Left lobe of liver (tissue), 2 donors: Measurements from ENCODE around the gene SLX9. TPM values are rescaled to one million over a fixed set of nuclear protein-coding genes. Genes with fewer than 3 reads are reported as not detected.
A peak's percentile ranks its signal among the peaks of the same experiment; 100 is the strongest.
"Not testable (repeated sequence)": the region's sequence is repeated elsewhere in the genome, so short reads cannot be mapped to it uniquely, and the experiment has no call there.

Experiments
- ATAC-seq: fragments of 200-7000 bp; cut with Tn5 transposase; one replicate; pipeline ENCODE4 v1.9.1; 2020; ENCODE audit warnings: mild to moderate bottlenecking, moderate library complexity
- DNase-seq: peaks from one replicate; pipeline ENCODE4 v3.0.0-alpha.2; 2020; ENCODE audit warnings: low spot score
- total RNA-seq: library from RNA; stranded (reverse); gene quantifications from one replicate; pipeline ENCODE4 v1.2.1, GENCODE V29; 2021
- donor health status: DM: no; HTN: no; CAD: no; lungs with moderate emphysema.
- donor health status: DM: no; HTN: yes; CAD: no.

The SLX9 gene
- total RNA-seq, 1 donor from 2014 or later: 19.1 TPM

GRCh38 chr21:44972821-44973220, 33.0 kb downstream of the SLX9 start:
- DNase-seq (no peak), ATAC-seq (no peak)

DNA sequence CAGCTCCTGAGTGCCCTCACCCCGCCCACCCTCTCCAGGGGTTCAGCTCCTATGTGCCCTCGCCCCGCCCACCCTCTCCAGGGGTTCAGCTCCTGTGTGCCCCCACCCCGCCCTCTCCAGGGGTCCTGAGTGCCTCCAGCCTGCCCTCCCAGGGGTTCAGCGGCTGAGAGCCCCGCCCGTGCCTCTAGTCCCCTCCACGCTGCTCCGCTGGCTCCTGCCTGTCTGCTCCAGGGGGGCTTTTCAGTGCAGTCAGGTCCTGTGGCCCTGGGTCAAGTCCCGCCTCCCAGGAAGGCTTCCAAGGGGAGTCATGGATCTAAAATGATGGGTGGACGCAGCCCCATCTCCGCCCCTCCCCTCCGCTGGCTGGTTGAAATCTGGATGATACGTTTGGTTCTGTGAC, 33.8 kb downstream of the SLX9 start:
- ATAC-seq: no peak
- DNase-seq: no peak

DNA sequence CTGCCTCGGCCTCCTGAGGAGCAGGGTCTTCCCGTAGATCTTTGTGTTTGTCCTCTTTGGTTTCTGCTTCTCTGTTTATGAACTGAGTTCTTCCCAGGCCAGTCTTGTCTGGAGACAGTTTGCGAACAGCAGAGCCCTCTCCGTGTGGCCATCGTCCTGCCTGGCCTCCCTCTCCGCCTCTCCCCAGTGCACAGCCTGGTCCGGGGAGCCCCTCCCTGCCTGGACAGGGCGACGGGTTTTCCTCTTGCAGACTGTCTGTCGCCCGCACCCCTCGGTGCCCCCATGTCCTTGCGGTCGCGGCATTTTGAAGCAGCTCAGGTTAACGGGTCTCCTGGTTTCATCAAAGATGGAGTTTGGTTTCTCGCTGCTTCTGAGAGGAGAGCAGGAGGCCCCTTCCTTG, 34.8 kb downstream of the SLX9 start:
- ATAC-seq (no peak), DNase-seq (no peak)

- ATAC-seq (no peak), DNase-seq (no peak)
Measured at GRCh38 chr21:44975720-44976555, 36.1 kb downstream of the SLX9 start.

DNA sequence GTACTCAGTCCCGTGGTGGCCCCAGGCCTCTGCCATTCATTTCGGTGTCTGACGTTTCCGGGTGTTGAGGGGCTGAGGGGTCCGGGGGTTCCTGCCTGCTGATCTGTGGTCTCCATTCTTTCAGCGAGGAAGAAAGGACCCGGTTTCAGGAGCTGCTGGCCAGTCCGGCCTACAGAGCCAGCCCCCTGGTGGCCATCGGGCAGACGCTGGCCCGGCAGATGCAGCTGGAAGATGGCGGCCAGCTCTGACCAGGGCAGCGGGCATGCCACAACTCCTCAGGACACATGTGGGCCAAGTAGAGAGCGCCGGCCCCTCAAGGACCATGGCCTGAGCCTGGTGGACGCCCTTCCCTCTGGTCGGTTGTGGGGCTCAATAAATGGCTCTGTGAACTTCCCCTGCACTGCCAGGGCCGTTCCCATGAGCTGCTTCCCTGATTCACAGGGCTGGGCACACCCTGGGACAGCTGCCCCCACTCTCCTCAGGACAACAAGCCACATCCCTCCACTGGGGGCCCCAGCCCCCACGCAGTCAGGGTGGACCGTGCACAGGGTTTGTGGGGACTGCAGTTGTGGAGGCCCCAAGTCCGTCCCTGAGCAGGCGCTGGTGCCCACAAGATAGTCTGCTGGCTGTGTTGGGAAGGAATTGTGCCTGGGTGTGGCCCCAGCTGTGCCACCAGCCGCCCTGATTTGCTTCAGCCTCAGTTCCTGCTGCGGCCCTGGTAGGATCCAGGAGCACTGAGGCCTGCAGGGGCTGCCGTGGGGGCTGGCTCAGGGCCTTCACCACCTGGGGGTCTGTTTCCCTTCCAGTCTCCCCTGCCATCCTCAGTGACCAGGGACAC, 36.9 kb downstream of the SLX9 start:
- DNase-seq, ATAC-seq: not testable (repeated sequence)

DNA sequence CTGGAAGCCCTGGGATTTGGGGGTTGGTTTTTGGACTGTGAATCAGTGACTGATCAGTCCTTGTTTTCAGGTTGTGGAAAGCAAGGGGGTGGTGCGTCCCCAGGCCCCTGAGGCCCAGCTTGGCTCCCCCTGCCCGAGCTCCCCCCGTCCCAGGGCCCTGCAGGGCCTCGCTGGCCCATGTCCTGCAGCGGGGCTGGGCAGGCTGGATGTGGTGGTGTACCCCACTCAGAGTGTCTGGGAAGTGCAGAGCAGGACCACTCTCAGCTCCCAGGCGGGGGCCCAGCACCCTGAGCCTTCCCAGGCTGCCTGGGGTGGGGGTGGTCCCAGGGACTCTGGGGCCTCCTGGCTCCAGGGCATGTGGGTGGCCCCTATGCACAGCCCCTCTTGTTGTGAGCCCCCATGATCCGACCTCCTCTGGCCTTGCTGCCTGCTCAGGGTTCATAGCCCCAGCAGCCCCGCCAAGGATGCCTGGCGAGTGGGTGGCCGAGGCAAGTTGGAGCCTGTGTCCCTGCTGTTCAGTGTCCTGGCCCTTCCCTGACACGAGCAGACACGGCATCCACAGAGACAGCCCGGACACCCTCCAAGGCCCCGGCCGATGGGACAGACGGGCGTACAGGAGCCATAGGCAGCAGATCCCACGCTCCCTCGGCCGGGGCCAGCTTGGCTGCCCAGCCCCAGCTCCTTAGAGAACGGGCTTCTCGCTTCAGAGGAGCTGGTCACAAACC, 37.9 kb downstream of the SLX9 start:
- ATAC-seq (no peak), DNase-seq (no peak)

DNA sequence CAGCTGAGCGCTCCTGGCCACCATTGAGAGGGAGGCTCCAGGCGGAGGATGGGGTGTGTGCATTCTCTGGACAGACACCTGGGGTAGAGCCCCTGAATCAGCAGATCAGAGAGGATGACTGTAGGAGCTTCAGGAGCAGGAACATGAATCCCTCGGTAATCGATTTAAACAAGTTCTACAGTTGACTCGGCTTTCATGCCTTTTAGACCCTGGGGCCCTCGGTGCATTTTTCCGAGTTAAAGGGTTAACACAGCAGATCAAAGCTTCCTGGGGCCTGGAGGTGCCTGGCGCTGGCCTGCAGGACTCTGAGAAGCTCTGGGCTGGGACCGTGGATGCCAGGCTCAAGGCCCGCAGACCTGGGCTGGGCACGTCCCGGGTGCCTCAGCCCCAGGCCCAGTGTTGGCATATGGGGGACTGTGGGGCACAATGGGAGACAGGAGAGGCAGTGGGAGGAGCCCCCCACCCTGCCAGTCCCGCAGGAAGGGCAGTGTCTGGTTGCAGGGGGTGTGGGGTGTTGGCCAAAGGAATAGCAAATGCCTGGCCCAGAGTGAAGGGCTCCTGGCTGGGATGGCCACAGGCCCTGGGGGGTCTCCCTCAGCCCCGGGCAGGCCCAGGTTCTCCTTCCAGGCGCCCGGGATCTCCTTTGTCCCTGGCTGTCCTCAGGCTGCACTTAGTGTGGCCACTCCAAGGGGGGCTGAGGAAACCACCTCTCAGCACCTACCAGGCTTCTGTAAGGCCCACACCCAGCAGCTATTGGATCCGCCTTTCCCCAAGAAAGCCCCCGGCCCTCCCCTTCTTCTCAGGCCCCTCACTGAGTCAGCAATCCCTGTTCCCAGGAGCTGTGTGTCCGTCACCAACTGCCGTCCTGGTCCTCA, 40.1 kb downstream of the SLX9 start:
- ATAC-seq (no peak), DNase-seq (no peak)

DNA sequence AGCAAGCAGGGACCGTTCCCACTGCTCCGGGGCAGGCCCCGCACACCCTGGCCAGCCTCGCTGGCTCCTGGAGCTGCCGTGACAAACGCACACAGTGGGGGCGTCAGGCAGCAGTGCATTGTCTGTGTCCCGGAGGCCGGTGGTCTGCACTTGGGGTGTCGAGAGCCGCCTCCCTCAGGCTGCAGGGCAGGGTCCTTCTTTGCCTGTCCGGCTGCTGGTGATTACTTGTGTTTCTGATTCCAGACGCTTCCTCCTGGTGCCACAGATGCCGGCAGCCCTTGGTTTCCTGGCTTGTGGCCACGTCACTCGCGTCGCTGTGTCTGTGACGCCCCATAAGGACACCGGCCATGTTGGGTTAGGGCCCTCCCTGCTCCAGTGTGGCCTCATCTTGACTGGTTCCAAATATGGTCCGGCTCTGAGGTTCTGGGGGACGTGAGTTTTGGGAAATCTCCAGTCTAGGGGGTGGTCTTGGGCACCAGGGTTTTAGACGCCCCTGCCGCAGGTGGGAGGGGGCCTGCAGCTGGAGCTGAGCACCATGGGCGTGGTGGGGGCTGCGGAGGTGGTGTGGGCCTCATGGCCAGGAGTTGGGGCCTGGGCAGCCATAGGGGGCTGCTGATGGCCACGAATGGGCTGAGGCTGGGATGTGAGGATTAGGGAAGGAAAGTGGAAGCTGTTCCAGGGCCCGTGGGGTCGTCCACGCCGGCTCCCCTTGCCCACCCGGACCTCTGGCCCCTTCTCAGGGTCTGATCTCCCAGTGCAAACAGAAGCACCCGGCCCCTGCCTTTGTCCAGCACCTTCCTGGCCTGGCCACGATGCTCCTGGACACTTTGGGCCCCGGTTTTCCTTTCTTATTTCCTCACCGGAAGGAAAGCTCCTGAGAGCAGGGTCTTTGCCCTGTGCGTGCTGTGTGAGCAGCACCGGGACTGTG, 41.0 kb downstream of the SLX9 start:
- ATAC-seq (no peak), DNase-seq (no peak)

- ATAC-seq (peak; percentile 6), DNase-seq (no peak)
Measured at GRCh38 chr21:44982558-44983250, 42.9 kb downstream of the SLX9 start.

- DNase-seq (no peak), ATAC-seq (no peak)
Measured at GRCh38 chr21:44983421-44984206, 43.8 kb downstream of the SLX9 start.

DNA sequence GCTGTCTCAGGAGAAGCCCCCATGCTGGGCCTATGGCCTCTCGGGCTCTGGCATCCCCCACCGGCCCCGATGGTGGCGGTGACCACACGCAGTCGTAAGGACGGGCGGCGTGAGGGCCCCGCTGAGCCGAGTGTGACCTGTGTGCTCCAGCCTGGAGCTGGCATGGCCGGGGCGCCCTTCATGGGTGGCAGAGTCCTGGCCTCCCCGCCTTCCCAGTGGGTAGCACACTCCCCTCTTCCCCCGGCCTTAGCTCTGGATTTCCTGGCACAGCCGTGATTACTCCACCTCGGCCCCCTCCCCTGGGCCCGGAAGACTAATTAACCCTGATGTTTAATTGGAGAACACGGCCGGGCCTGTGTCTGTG, 44.6 kb downstream of the SLX9 start:
- no peak for DNase-seq
- peak; percentile 9 for ATAC-seq

GRCh38 chr21:44984792-44985440, 45.1 kb downstream of the SLX9 start:
- DNase-seq (no peak), ATAC-seq (peak; percentile 19)

DNA sequence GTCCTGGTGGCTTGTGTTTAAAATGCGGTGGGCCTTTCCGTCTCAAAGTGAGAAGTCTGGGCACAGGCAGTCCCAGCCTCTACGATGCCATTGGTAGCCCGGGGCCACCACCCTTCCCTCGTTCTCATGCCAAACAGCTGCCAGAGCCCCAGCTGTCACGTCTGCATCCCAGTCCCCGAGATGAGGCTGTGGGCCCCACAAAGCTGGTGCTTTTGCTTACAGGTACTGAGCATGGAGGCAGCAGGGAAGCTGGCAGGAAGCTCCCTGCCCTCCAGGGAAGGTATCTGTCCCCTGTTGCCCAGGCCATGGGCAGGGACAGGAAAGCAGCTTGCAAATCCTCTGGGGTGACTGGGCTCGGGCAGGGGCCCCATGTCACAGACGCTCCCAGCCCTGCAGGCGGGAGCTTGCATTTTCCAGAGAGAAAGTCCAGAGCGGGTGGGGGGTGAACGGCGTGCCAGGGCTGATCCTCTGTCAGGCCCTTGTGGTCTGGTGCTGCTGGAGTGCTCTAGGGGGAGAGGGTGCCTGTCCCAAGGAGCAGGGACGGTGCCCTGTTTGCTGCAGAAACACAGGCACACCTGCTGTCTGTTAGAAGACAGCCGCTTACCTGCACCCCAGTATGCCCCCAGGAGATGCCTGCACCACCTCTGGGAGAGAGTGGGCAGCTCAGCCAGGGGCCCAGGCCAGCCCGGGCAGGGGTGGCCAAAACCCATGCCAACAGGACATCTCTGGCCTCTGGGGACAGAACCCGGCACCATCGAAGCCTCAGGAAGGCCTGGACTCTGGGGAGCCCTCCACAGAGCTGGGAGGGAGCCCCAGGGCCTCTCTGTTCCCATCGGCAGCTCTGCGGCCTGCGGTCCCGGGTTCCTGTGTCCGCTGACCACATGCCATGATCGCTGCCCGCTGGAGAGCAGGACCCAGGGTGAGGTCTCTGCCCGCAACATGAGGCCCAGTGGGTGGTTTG, 45.9 kb downstream of the SLX9 start:
- DNase-seq (no peak), ATAC-seq (no peak)

DNA sequence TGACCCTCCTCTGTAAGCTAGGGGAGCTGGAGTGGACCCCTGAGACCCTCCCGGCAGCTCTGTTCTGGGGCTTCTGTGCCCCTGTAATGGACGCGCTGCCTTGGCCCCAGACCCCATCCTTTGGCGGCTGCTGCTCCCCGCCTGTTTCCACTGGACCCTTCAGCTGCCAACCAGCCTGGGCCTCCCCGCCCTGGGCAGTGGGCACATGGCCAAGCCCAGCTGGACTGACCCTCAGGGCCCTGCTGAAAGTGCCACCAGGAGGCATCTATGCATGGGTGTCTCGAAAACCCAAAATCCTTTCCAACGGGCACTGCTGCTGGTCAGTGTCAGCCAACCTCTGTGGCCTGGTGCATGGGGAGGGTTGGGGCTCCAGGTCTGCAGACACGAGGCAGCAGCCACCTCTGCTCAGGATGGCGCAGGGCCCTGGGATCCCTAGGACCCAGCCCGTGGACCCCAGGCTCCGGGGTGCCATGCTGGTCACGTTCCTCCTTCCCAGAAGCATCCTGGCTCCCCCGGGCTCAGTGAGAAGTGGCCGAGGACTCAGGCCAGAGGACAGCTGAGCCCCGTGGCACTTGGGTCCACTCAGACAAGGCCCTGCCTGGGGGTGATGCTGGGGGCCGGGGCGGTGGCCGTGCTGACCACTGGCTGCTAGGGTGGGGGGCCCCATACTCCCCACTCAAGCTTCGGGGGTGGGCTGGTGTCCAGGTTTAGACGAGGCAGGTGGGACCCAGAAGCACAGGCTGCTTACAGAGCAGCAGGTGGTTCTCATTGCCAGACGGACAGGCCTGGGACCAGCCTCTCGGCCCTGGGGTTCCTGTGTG, 46.9 kb downstream of the SLX9 start:
- DNase-seq (no peak), ATAC-seq (no peak)

DNA sequence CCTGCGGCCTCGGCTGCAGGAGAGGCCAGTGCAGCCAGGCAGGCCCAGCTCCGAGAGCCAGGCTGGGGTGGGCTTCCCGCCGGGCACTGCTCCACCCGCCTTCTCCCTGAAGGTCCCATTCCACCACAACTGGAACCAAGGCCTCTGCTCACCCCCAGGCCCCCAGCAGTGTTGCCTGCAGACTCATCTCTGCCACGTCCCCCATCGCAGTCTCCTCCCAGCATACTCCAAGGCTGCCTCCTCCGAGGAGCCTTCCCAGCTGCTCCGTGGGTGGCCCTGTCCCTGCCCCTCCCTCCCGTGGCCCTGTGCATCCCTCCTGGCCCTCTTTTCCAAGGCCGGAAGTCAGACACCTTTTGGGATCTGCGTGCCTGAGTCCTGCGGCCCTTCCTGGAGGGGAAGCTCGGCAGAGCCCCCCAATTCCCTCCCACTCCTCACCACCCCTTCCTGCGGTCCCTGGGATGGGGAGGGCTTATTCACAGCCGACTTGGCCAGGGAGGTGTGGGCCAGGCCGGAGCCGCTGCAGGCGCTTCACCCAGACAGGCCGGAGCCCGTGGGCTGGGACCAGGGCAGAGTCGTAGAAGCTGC, 47.6 kb downstream of the SLX9 start:
- DNase-seq (no peak), ATAC-seq (no peak)
